NCI-H1417 treated with DMSO at 0.1 percent for 48 hours (cell line): Measurements from ENCODE around the gene BAZ2B.
"Not testable (repeated sequence)": the region's sequence is repeated elsewhere in the genome, so short reads cannot be mapped to it uniquely, and the experiment has no call there.

ENCODE experiments used
- DNase-seq: peaks from one replicate; lab custom pipeline; 2025; lab: John Stamatoyannopoulos, UW

BAZ2B gene

GRCh38 chr2:159410276-159410675 is 206.1 kb downstream of the BAZ2B start:
- DNase-seq = no peak

DNA sequence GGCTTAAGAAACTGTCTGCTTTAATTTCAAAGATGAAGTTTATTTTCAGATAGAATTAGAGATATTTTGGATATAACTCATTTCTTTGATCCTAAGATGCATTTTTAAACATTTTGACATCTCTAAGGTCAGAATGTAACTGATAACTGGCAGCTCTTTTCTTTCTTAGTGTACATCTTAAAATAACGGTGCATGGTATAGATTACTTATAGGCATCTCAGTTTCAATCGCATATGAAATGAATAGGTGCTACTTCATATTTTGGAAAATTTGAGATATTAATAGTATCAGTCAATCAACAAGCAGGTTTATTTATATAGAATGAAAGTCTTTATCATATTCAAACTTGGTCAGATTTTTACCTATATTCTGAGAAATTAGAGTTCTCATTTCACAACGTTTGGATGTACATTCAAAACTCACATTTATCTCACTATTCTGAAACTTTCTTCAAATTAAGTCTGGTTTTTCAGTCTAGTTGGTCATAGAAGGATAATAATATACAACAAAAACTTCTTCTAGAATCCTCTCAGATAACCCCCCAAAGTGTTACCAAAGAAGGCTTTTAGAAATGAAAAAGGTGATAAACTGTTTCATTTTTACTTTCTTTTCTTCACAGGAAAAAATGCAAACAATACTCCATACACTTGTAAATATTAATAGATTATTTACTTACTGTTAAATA is 207.1 kb downstream of the BAZ2B start:
- no peak for DNase-seq

DNA sequence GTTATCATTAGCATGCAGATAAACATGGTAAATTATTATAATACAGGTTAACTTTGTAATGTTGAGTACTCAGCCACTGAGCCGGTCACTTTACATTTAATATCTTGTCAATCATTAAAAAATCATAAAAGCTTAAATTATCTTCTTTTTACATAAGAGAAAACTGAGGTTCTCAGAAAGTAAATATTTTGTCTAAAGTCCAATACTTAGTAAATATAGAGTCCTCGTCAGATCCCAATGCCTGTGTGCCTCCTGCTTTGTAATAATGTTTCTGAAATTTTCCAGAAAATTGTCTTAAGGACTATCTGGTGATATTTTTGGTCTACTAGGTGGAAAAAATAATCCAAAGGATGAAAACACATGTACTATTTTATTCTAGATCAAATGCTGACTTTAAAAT is 213.6 kb downstream of the BAZ2B start:
- no peak for DNase-seq

- DNase-seq = not testable (repeated sequence)
Observed at GRCh38 chr2:159402160-159402559, 214.2 kb downstream of the BAZ2B start.

DNA sequence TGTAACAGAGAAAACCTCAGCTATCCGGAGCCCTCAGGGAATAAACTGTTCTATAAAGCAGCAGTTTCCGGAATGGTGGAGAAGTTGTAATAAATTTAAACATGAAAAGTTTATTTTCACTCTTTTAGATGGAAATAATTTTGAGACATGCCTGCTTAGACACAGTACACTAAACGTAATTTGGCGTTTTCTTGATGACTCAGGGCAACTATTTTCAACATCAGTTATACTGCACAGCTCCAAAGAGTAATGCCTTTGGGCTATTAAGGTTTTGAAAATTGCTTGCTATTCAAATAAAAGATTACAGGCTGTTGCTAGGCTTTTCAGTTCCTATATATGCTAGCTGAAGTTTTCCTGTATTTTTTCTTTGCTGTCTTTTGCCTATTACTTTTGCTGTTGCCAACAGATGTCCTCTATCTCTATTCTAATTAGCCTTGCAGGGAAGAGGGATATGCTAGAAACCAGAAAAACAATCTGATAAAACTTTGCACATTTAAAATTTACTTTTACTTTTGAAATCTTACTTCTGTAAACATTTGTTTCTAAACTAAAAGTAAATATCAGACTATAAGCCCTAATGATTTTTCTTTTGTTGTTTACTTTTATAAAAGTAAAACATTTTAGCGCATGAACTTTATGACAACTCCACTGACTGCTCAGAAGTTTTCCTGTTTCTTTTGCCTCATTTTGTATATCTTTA is 216.5 kb downstream of the BAZ2B start:
- DNase-seq = no peak

- no peak for DNase-seq
Observed at GRCh38 chr2:159396799-159397198, 219.5 kb downstream of the BAZ2B start.

DNA sequence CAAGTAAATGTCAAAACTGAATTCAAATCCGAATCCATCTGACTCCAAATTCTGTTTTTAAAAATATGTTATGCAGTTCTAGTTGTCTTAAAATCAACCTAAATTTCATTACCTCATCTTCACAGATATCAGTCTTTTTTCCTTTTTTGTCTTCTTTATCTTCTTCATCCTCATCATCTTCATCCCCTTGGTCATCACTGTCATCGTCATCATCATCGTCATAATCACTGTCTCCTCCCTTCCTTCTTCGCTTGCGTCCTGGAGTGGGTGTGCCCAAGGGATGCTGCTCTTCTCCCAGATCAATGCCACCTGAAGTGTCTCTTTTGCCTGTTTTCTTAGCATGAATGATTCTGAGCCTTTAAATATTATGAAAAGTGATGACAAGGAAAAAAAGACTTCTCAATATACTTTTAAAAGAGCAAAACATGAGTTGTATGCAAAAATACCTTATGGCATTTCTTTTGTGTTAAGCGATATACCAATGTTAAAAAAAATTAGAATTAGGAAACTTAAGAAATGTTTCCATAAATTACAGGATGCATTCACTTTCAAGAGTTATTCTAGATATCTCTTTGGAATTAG is 233.8 kb downstream of the BAZ2B start:
- no peak for DNase-seq

GRCh38 chr2:159381574-159381973 is 234.8 kb downstream of the BAZ2B start:
- no peak for DNase-seq

DNA sequence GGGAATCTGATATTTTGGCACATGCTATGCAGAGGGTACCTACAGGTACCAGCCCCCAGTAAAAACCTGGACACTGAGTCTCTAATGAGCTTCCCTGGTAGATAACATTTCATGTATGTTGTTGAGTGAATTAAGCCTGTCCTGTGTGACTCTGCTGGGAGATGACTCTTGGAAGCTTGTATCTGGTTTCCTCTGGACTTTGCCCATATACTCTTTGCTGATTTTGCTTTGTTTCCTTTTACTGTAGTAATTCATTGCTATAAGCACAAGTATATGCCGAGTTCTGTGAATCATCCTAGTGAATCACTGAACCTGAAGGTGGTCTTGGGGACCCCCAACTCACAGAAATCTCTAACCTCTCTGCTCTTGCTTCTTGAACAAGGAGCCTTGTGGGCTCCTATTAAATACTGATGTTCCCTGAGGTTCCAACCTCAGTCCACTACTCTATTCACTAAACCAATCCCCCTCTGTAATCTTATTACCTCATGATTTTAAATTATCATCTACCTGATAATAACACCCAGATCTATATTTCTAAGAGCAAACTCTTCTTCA is 235.6 kb downstream of the BAZ2B start:
- DNase-seq = no peak

DNA sequence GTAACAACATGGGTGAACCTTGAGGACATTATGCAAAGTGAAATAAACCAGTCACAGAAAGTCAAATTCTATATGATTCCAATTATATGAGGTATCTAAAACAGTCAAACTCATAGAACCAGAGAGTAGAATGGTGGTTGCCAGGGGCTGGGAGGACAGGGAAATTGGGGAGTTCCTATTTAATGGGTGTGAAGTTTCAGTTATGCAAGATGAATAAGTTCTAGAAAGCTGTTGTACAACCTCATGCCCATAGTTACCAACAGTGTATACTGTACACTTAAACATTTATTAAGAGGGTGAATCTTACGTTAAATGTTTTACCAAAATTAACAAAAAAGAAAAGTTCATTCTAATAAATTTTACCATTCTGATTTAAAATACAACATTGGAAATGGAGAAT is 237.2 kb downstream of the BAZ2B start:
- no peak for DNase-seq

DNA sequence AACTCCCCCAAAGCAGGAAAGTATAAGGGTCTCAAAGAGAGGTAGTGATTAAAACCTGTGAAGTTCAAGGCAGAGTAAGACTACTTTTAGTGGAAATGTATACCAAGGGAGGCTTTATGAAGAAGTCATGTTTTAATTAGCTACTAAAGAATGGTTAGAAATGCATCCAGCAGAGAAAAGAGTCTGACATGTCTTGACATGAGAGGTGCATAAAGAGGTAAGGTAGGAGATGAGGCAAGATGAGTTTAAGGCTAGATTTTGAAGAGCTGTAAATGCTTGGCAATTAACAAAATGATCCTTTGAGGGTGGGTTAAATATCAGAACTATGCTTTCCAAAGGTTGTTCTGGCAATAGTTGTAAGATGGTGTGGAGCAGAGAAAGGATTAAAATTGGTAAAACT is 241.1 kb downstream of the BAZ2B start:
- DNase-seq = no peak

- DNase-seq = no peak
Observed at GRCh38 chr2:159371506-159371905, 244.8 kb downstream of the BAZ2B start.

- DNase-seq = no peak
Observed at GRCh38 chr2:159366538-159366937, 249.8 kb downstream of the BAZ2B start.

DNA sequence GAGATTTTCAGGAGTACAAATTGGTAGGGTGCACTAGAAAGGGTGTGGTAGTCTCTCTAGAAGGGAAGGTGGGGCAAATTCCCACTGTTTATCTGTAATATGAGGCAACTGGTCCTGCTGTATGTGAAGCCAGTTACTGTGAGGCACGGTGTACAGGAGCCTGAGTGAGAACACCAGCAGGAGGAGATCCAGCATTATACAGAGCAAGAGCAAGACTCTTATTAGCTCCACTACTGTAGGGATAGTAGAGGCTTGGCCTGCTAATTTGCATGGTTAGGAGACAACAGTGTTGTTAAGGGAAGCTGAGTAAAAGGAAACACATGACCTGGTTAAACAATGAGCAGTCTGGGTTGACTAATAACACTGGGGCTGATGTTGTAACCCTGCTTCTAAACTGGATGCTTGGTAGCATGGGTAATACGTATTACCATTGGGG is 253.5 kb downstream of the BAZ2B start:
- no peak for DNase-seq

DNA sequence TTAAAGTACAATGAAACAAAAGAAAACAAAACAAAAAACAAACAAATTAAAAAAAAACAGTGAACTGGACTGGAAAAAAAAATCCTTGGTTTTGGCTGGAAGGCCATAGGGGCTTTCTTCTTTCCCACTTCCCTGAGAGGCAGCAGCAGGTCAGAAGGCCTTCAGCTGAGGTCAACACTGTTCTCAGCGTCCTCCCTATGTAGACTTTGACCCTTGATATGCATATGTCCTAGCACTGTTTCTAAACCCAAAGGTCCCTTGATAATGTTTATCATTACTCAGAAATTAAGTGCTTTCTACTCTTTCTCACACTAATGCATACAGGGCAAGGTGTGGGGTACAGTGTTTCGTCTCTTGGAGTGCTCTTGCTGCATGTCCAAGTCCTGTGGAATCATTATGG is 254.3 kb downstream of the BAZ2B start:
- no peak for DNase-seq

- not testable (repeated sequence) for DNase-seq
Observed at GRCh38 chr2:159361603-159362002, 254.7 kb downstream of the BAZ2B start.

DNA sequence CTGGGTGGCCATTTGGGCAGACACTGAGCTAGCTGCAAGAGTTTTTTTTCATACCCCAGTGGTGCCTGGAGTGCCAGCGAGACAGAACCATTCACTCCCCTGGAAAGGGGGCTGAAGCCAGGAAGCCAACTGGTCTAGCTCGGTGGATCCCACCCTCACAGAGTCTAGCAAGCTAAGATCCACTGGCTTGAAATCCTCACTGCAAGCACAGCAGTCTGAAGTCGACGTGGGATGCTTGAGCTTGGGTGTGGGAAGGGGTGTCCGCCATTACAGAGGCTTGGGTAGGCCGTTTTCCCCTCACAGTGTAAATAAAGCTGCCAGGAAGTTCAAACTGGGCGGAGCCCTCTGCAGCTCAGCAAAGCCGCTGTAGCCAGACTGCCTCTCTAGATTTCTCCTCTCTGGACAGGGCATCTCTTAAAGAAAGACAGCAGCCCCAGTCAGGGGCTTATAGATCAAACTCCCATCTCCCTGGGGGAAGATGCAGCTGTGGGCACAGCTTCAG is 260.2 kb downstream of the BAZ2B start:
- no peak for DNase-seq

- no peak for DNase-seq
Observed at GRCh38 chr2:159351977-159352376, 264.4 kb downstream of the BAZ2B start.

- DNase-seq = no peak
Observed at GRCh38 chr2:159349674-159350299, 266.6 kb downstream of the BAZ2B start.

DNA sequence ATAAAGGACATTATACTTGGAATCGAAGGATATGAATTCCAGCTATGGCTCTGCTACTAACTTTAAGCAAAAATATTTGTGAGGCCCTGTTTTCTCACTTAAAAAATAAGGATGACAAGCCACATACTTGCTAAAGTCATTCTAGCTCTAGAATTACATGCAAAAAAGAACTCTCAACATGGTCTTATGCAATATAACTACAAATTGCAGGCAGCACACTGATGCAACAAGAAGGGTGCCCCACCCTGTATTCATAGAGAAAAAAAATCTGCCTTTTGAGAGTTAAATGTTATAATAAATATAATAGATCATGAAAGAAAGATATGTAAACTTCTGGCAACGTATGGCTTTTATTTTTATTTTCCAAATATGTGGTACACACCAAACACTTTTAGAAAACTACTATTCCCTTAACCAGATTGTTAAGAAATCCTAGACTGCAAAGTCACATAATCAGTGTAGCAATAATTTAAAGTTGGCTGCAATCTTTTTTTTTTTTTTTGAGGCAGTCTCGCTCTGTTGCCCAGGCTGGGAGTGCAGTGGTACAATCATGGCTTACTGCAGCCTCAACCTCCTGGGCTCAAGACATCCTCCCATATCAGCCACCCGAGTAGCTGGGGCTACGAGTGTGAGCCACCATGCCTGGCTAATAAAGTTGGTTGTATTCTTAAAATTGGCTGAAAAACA is 289.6 kb downstream of the BAZ2B start:
- DNase-seq = no peak

GRCh38 chr2:159322419-159322818 is 293.9 kb downstream of the BAZ2B start:
- DNase-seq = no peak
